ENCODE results near the gene TRPM4. TPM values are rescaled to one million over a fixed set of nuclear protein-coding genes. Genes with fewer than 3 reads are reported as not detected.

Gene TRPM4
- total RNA-seq, 4 donors from 2014 or later = 6.5 to 25.8 (median 11.8) TPM

DNA sequence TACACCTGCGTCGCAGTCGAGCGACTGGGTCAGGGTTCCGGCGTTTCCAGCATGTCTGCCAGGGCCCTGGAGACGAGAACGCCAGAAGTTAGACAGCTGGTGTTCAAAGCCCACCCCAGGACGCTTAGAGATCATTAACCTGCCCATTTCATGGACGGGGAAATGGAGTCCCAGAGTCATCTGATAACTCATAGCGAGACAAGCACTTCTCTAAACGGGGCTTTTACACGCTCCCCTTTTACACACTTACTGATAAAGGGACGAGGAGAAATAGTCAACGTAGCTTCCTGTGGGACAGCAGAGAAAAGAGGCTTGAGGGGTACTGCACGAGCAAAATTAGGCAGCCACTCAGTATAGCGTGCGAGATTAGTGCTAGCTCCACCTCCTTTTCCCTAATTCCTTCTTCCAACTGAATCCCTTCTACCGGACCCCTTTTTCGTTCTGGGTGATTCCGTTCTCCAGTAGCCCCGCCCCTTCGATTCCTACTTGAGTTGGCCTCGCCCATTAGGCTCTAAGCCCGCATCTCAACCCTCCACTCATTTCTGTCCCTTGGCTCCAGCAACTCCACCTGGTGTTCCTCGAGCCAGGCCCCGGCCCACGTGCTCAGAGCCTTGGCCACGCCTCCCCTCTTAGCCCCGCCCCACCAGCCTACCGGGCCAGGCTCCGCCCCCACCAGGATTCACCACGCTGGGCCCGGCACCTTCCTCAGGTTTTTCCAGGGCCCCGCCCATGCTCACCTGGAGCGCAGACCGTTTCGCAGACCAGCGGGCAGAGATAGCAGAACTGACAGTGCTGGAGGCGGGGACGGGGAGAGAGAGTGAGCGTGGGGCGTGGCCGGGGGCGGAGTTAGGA is 6.1 kb upstream of the TRPM4 start:
- TF ChIP-seq, protein P1, sequence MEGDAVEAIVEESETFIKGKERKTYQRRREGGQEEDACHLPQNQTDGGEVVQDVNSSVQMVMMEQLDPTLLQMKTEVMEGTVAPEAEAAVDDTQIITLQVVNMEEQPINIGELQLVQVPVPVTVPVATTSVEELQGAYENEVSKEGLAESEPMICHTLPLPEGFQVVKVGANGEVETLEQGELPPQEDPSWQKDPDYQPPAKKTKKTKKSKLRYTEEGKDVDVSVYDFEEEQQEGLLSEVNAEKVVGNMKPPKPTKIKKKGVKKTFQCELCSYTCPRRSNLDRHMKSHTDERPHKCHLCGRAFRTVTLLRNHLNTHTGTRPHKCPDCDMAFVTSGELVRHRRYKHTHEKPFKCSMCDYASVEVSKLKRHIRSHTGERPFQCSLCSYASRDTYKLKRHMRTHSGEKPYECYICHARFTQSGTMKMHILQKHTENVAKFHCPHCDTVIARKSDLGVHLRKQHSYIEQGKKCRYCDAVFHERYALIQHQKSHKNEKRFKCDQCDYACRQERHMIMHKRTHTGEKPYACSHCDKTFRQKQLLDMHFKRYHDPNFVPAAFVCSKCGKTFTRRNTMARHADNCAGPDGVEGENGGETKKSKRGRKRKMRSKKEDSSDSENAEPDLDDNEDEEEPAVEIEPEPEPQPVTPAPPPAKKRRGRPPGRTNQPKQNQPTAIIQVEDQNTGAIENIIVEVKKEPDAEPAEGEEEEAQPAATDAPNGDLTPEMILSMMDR (IDR thresholded peaks at IDR 0.05; ENCODE audit: low read depth) = no peak

DNA sequence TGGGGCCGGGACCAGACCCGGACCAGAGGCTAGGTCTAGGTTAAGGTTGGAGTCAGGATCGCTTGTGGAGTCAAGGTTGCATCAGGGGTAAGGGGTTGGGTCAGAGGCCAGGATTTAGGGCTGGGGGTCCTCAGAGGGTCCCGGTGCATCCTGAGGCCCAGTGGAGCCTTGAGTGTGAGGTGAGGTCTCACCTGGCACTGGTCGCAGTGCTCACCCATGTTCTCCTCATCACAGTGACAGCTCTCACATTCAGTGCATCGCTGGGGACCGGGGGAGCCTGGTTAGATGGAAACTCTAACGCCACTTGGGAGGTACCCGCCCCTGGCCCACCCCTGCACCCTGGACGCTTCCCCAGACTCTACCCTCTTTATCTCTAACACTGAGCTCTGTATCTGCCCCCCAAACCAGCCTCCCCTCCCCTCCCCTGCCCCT is 5.5 kb upstream of the TRPM4 start:
- TF ChIP-seq, protein P1 (IDR thresholded peaks at IDR 0.05; ENCODE audit: low read depth) = no peak

DNA sequence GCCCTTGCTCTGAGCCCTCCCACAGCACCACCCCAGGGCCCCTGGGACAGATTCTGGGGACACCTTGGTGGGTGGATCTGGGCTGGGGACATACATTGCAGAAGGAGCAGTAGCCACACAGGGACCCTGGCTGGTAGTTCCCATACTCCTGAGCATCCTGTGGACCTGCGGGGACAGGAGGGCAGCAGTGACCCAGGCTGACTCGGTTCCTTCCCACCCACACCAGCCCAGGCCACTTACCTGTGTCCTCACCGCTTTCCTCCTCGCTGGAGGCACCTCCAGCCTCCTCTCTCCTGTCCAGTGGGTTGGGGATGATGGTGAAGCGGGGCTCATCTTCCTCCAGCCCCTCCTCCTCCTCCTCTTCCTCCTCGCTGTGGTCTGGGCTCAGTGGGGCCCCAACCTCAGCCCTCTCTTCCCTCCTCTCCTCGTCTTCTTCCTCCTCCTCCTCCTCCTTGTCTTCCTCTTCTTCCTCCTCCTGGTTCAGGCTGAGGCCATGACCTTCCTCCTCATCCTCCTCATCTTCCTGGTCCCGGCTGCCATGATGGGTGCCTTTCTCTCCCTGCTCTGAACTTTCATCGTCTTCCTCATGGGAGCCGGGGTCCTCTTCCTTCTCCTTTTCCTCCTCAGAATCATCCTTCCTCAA is 4.3 kb upstream of the TRPM4 start:
- TF ChIP-seq, protein P1 (IDR thresholded peaks at IDR 0.05; ENCODE audit: low read depth) = no peak

DNA sequence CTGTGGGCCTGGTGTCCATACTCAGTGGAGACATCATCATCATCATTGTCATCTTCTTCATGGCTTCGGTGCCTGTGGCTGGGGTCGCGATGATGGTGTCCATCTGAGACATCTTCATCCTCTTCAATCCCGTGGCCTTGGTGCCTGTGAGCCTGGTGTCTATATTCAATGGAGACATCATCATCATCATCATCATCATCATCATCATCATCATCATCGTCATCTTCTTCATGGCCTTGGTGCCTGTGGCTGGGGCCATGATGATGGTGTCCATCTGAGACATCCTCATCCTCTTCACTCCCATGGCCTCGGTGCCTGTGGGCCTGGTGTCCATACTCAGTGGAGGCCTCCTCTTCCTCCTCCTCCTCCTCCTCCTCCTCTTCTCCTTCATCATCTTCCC is 3.3 kb upstream of the TRPM4 start:
- TF ChIP-seq, protein P1 (IDR thresholded peaks at IDR 0.05; ENCODE audit: low read depth) = no peak

DNA sequence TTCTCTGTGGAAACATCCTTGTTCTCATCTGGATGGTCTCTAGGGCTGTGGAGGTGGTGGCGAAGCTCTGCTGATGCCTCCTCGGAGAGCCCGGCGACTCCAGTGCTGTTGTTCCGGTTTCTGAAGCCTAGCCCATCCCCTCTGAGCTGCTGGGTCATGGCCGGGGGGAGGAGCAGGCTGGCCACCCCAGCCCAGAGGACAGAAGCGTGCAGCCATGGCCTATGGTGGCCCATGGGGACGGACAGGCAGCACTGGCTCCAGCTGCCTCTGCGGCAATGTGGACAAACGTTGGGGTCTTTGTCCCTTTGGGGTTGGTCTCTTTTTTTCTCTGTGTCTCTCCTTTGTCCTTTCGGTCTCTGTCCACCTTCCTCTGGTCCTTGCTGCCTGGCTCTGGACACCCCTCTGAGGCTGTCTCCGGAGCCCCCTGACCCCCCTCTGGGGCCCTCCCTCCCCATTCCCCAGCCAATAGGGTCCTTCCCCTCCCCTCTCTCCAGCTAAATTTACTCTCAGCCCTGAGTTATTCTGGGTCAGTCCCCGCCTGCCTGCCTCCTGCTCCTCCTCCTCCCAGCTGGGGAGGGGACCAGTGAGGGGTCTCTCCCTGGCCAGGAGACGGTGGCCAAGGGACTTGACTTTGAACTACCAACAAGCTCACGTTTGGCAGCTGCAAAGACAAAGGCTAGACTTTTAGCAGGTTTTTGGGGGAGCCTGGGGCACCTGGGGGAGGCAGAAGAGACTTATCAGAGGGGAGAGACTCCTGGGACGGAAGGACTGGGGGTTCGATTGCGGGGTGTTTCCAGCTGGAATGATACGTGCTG is 2.4 kb upstream of the TRPM4 start, which contains the start of gene HRC:
TSS of gene HRC (minus strand) at position 392 of the 815 bp plus-strand sequence. CDS start at position 233, 159 bp downstream.
- TF ChIP-seq, protein P1 (IDR thresholded peaks at IDR 0.05; ENCODE audit: low read depth) = no peak

DNA sequence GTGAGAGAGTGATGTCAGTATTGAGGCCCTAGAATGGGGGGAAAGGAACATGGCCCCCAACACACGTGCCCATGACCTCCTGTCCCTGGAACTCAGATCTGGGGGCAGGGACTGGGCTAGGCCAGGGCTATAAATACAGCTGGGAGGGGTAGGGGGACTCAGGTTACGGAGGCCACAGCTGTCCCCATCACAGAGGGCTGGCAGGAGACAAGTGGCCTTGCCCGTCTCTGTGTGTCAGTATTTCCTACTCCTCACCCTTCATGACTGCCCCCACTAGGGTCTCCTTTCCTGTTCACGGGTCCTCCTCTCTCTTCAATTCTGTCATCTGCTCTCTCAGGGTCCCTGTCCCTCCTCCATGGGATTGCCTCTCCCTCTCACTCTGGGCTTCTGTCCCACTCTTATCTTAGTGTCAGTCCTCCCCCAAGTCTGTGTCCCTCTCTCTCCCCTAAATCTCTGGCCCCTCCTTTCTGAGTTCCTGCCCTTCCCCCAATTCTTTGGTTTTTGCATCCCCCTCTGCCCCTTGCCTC is 1.7 kb upstream of the TRPM4 start:
- TF ChIP-seq, protein P1 (IDR thresholded peaks at IDR 0.05; ENCODE audit: low read depth) = no peak

Data from subcutaneous adipose tissue (tissue), 4 donors.